ENCODE data around the gene TBXT. TPM values are rescaled to one million over a fixed set of nuclear protein-coding genes. Genes with fewer than 3 reads are reported as not detected.

The TBXT gene
- polyA plus RNA-seq, 1 donor from 2014 or later, result not detected

DNA sequence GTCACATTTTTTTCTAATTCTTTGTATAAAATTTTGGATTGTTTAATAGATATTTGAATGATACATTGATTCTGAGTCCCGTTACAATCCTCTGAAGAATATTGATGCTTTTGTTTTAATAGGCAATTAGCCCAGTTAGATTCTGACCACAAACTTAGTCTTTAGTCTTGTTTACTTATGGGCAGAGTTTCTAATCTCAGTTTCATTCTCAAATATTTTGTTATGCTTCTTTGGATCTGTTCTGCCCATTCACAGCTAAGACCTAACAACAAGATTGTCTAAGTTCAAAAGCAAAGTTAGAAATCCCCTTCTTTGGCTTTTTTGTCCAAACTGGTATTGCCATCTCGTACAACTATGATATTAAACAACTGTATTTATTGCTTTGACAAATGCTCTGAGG is 58.0 kb downstream of the TBXT start:
- H3K9me3 Mint-ChIP-seq, result peaks cover 2 to 6% (median 3%) of the 10 kb centered on the region in 3 donors
- H3K4me3 Mint-ChIP-seq, result no peak overlapping the region
- H3K27ac Mint-ChIP-seq, result no peak overlapping the region
- peaks cover 0 to 5% (median 0%) of the 10 kb centered on the region in 3 donors for H3K4me1 Mint-ChIP-seq
- peaks cover 8% of the 10 kb centered on the region for H3K27me3 Mint-ChIP-seq
- H3K36me3 Mint-ChIP-seq, result no peaks in the 10 kb centered on the region

Other genes with a start within 250 kb of the TBXT start
- not detected for gene PRR18, start 140.5 kb upstream of the TBXT start, polyA plus RNA-seq
- 64.2 TPM for gene SFT2D1, start 174.7 kb upstream of the TBXT start, polyA plus RNA-seq
- 38.6 TPM for gene MPC1, start 215.1 kb upstream of the TBXT start, polyA plus RNA-seq

Measured in IgD-negative memory B cell (primary cell).